ENCODE data around the gene AAGAB. TPM values are rescaled to one million over a fixed set of nuclear protein-coding genes. Genes with fewer than 3 reads are reported as not detected.

AAGAB gene
- total and polyA plus RNA-seq, 8 donors, result 11.2 to 89.5 (median 32.0) TPM

GRCh38 chr15:67177752-67178151 lies 76.7 kb downstream of the AAGAB start:
- 51 to 67% (median 54%) methylated on average over 6 of the region's 6 CpGs for WGBS, 5 donors
- Histone ChIP-seq H3K27ac (peak overlapping the region in 4 of 5 donors; percentile 34 to 72 (median 64)), H3K27me3 (no peaks in the 10 kb centered on the region), H3K9me3 (no peaks in the 10 kb centered on the region), H3K4me1 (peaks cover 32 to 58% (median 42%) of the 10 kb centered on the region in 4 donors), H3K4me3 (no peak overlapping the region), H3K36me3 (peaks cover 0 to 59% (median 50%) of the 10 kb centered on the region in 4 donors)
- no peak for TF ChIP-seq CTCF (IDR thresholded peaks at IDR 0.05)
- no peak for TF ChIP-seq POLR2A (IDR thresholded peaks at IDR 0.05)
- TF ChIP-seq EP300 (IDR thresholded peaks at IDR 0.05), result no peak
- TF ChIP-seq POLR2AphosphoS5 (IDR thresholded peaks at IDR 0.05), result no peak
- intact Hi-C loops (cut with DNase I; ENCODE audit: low total_unique reads), result no loop called here
- DNase-seq, result no peak

GRCh38 chr15:67176195-67176971 lies 78.1 kb downstream of the AAGAB start:
- intact Hi-C loops (cut with DNase I; ENCODE audit: low total_unique reads), result no loop called here
- 45 to 67% (median 48%) methylated on average over 13 to 14 of the region's 14 CpGs for WGBS, 5 donors
- no peaks in the 10 kb centered on the region for H3K9me3 ChIP-seq
- no peak overlapping the region for H3K4me3 ChIP-seq
- H3K4me1 ChIP-seq, result peaks cover 32 to 58% (median 42%) of the 10 kb centered on the region in 4 donors
- peak in 1 of 2 donors; percentile 88 for DNase-seq
- H3K27me3 ChIP-seq, result no peaks in the 10 kb centered on the region
- TF ChIP-seq POLR2AphosphoS5 (IDR thresholded peaks at IDR 0.05), result peak in 1 of 3 donors; percentile 34
- no peak for TF ChIP-seq POLR2A (IDR thresholded peaks at IDR 0.05)
- peak overlapping the region; percentile 9 to 72 (median 50) for H3K27ac ChIP-seq
- peaks cover 0 to 60% (median 50%) of the 10 kb centered on the region in 4 donors for H3K36me3 ChIP-seq

GRCh38 chr15:67175643-67176071 lies 78.8 kb downstream of the AAGAB start:
- WGBS, 5 donors, result 65 to 88% (median 80%) methylated on average over 6 to 11 of the region's 11 CpGs
- Histone ChIP-seq H3K27me3 (no peaks in the 10 kb centered on the region), H3K4me3 (no peak overlapping the region), H3K4me1 (peaks cover 32 to 58% (median 42%) of the 10 kb centered on the region in 4 donors), H3K36me3 (peaks cover 1 to 60% (median 51%) of the 10 kb centered on the region in 4 donors), H3K9me3 (no peaks in the 10 kb centered on the region), H3K27ac (peak overlapping the region; percentile 9 to 72 (median 50))
- intact Hi-C loops (cut with DNase I; ENCODE audit: low total_unique reads), result no loop called here
- TF ChIP-seq EP300 (IDR thresholded peaks at IDR 0.05) (no peak), POLR2A (IDR thresholded peaks at IDR 0.05) (no peak), POLR2AphosphoS5 (IDR thresholded peaks at IDR 0.05) (peak in 2 of 3 donors; percentile 36 to 45), CTCF (IDR thresholded peaks at IDR 0.05) (no peak)
- DNase-seq, result peak in 1 of 2 donors; percentile 58

GRCh38 chr15:67174864-67175573 lies 79.4 kb downstream of the AAGAB start:
- peaks cover 32 to 58% (median 42%) of the 10 kb centered on the region in 4 donors for H3K4me1 ChIP-seq
- H3K27ac ChIP-seq, result peak overlapping the region; percentile 28 to 72 (median 50)
- no peaks in the 10 kb centered on the region for H3K27me3 ChIP-seq
- H3K36me3 ChIP-seq, result peaks cover 7 to 60% (median 51%) of the 10 kb centered on the region in 4 donors
- H3K4me3 ChIP-seq, result no peak overlapping the region
- DNase-seq, result peak in 1 of 2 donors; percentile 44
- intact Hi-C loops (cut with DNase I; ENCODE audit: low total_unique reads), result no loop called here
- H3K9me3 ChIP-seq, result no peaks in the 10 kb centered on the region
- TF ChIP-seq POLR2AphosphoS5 (IDR thresholded peaks at IDR 0.05) (peak in 2 of 3 donors; percentile 41 to 75), POLR2A (IDR thresholded peaks at IDR 0.05) (no peak), CTCF (IDR thresholded peaks at IDR 0.05) (no peak)
- 62 to 73% (median 64%) methylated on average over 9 of the region's 9 CpGs for WGBS, 5 donors

All from stomach (tissue), 9 donors.